Caki2 (cell line): ENCODE measurements around the gene ETNK2. TPM values are rescaled to one million over a fixed set of nuclear protein-coding genes. Genes with fewer than 3 reads are reported as not detected.
"Not testable (repeated sequence)": the region's sequence is repeated elsewhere in the genome, so short reads cannot be mapped to it uniquely, and the experiment has no call there.

ENCODE experiments used
- DNase-seq: peaks from one replicate; pipeline ENCODE4 v3.0.0-alpha.2; 2015; ENCODE audit warnings: low read depth
- in situ Hi-C: cut with HindIII; loops from 2 replicates; pipeline ENCODE4 v1.10.0; 2016; ENCODE audit warnings: low sequenced_read_pairs, low pct_unique_long_range_greater_than_20kb, mixed read lengths
- total RNA-seq: library from RNA; depleted of rRNA; stranded (reverse); fragments of >200 nt; shearing (Covaris generic); gene quantifications from 2 replicates; pipeline ENCODE4 v1.2.3, GENCODE V29; 2014; ENCODE audit warnings: low replicate concordance; rRNA removed

ETNK2 gene
- total RNA-seq, 1 experiment from 2014 or later, result 5.6 TPM

- in situ Hi-C loops, result no loop called here
- DNase-seq, result no peak
Measured at GRCh38 chr1:204092632-204093420, 59.0 kb downstream of the ETNK2 start.

DNA sequence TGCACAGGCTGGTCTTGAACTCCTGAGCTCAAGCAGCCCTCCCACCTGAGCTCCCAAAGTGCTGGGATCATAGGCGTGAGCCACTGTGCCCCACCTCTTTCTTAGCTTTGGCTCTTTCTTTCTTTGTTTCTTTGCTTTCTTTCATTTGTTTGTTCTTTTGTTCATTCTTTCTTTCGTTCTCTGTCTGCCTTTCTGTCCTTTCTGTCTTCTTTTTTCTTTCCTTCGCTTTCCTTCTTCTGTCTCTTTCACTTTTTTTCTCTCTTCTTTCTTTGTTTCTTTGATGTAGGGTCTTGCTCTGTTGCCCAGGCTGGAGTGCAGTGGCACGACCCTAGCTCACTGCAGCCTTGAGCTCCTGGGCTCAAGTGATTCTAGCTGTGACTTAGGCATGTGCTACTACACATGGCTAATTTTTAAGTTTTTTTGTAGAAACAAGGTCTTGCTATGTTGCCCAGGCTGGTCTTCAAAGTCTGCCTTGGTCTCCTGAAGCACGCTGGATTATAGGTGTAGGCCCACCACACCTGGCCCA lies 60.0 kb downstream of the ETNK2 start:
- in situ Hi-C loops, result no loop called here
- DNase-seq, result no peak

GRCh38 chr1:204091066-204091465 lies 60.8 kb downstream of the ETNK2 start:
- DNase-seq, result no peak
- in situ Hi-C loops, result no loop called here

GRCh38 chr1:204090132-204090531 lies 61.7 kb downstream of the ETNK2 start:
- DNase-seq, in situ Hi-C loops: not testable (repeated sequence)

GRCh38 chr1:204089044-204089751 lies 62.6 kb downstream of the ETNK2 start:
- DNase-seq, result no peak
- in situ Hi-C loops, result no loop called here

- in situ Hi-C loops, result no loop called here
- no peak for DNase-seq
Measured at GRCh38 chr1:204088596-204088995, 63.2 kb downstream of the ETNK2 start.

DNA sequence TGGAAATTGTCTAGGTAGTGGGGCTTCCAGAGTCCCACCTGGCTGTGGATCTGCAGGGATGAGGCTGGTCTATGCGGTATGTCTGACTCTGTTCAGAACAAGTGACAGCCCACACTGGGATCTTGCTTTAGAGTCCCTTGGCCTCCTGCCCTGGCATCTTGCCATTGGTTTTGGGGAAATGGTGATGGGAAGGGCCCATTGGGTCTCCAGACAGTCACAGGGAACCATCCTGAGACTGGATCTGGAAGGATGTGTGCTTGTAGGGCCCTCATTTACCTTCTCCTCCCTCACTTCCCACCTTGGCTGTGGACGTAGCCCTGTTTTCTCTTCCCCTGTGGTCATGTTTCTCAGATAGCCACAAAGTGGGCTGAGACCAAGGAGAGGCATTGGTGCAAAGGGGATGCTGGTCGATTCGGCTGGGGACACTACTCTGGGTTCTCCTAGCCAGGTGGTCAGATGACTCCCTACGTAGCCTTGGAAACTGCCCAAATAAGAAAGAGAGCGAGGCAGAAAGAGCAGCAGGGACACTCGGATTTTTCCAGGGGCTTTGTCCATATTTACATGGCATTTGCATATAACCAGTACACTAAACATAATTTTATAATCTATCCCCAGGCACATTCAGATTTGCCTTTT lies 63.8 kb downstream of the ETNK2 start:
- DNase-seq, result no peak
- in situ Hi-C loops, result no loop called here

- DNase-seq, result no peak
- in situ Hi-C loops, result no loop called here
Measured at GRCh38 chr1:204087181-204087892, 64.5 kb downstream of the ETNK2 start.

DNA sequence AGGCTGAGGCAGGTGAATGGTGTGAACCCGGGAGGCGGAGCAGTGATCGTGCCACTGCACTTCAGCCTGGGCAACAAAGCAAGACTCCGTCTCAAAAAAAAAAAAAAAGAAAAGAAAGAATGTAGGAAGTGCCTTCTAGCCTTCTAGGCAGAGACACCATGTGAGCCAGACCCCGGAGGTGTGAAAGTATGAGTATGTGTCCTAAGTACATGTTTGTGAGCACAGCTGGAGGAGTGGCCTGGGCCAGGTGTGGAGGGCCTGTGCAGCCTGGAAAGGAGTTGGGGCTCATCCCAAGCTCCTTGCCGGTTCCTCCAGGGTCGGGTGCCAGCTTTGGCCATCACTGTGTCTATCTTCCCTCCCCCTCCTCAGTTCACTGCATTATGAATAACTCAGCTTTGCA lies 66.0 kb downstream of the ETNK2 start:
- no peak for DNase-seq
- in situ Hi-C loops, result no loop called here

DNA sequence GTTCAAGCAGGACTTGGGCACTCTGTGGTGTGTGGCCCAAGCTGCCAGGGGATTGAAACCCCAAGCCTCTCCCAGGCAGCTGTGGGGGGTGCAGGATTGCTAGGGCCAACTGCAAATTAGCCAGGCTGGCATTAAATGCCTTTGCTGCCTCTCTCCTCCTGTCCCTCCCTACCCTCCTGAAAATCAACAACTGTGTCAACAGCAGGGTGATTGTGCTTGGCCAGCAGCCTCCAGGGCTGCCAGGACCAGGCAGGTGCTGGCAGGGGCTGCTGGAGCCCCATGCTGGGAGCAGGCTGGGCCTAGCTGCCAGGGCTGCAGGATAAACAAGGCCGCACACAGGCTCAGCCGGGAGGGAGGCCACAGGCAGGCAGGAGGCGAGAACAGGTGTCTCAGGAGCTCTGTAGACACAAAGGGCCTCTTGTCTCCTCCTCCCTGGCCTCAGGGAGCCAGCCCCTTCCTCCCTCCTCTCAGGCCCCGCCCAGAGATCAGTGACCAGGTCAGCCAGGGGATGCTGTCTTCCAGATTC lies 67.5 kb downstream of the ETNK2 start:
- in situ Hi-C loops, result no loop called here
- DNase-seq, result no peak

- DNase-seq, result no peak
- in situ Hi-C loops, result no loop called here
Measured at GRCh38 chr1:204083491-204083890, 68.4 kb downstream of the ETNK2 start.

- in situ Hi-C loops, result no loop called here
Measured at GRCh38 chr1:204081791-204082513, 69.9 kb downstream of the ETNK2 start.

GRCh38 chr1:204081164-204081790 lies 70.6 kb downstream of the ETNK2 start:
- in situ Hi-C loops, result no loop called here
- DNase-seq, result no peak

More at GRCh38 chr1:204081791-204082513, 69.9 kb downstream of the ETNK2 start:
- DNase-seq, result no peak

Other genes starting within 250 kb of the ETNK2 start
- 0.06 and 3.4 TPM in 2 replicates for gene SOX13, start 78.9 kb downstream of the ETNK2 start, total RNA-seq
- not detected in 2 replicates for gene REN, start 14.3 kb upstream of the ETNK2 start, total RNA-seq
- gene KISS1, start 44.4 kb upstream of the ETNK2 start, total RNA-seq, result not detected in 2 replicates
- gene GOLT1A, start 61.9 kb upstream of the ETNK2 start, total RNA-seq, result 8.5 TPM in 1 of 2 replicates, not detected in the other
- gene PLEKHA6, start 207.9 kb upstream of the ETNK2 start, total RNA-seq, result 20.8 and 36.3 TPM in 2 replicates